VCaP (cell line): ENCODE data around the gene PTPRS.

Experiments used
- H3K27ac ChIP-seq: fragments of 450-650 bp; 2 replicates; pipeline ENCODE4 v1.5.1; 2017
- TF ChIP-seq, protein P1 (sequence below): fragments of 450-650 bp; conservative IDR thresholded peaks from 2 replicates; pipeline ENCODE4 v1.5.1; 2017; ENCODE audit warnings: mild to moderate bottlenecking, moderate library complexity

Gene PTPRS

DNA sequence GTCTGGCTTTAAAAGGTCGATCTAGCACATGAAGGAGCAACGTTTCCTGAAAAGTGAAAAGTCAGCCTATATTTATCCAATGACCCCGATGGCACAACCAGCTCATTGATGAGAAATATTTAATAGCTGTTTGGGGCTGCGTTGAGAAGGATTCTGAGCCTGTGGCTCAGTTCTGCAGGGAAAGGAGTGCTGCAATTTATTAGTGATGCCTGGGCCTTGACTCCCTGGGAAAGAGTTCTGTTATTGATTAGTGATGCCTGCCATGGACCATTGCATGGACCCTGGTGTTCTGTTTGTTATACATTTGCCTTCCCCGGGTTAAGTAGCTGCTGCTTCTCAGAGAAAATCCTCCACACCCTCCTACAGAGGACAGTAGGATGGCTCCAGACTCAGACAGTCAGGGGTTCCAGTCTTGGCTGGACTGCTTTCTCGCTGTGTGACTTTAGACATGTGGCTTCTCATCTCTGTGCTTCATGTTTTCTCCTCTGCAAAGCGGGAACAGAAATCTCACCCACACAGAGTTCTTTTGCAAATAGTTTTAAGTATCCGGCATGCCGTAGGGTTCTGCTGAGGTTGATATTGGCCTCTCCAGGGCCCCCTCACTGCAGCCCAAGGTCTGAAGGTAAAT lies 17.7 kb upstream of the PTPRS start:
- no peak overlapping the region for H3K27ac ChIP-seq
- TF ChIP-seq, protein P1, sequence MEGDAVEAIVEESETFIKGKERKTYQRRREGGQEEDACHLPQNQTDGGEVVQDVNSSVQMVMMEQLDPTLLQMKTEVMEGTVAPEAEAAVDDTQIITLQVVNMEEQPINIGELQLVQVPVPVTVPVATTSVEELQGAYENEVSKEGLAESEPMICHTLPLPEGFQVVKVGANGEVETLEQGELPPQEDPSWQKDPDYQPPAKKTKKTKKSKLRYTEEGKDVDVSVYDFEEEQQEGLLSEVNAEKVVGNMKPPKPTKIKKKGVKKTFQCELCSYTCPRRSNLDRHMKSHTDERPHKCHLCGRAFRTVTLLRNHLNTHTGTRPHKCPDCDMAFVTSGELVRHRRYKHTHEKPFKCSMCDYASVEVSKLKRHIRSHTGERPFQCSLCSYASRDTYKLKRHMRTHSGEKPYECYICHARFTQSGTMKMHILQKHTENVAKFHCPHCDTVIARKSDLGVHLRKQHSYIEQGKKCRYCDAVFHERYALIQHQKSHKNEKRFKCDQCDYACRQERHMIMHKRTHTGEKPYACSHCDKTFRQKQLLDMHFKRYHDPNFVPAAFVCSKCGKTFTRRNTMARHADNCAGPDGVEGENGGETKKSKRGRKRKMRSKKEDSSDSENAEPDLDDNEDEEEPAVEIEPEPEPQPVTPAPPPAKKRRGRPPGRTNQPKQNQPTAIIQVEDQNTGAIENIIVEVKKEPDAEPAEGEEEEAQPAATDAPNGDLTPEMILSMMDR = no peak

DNA sequence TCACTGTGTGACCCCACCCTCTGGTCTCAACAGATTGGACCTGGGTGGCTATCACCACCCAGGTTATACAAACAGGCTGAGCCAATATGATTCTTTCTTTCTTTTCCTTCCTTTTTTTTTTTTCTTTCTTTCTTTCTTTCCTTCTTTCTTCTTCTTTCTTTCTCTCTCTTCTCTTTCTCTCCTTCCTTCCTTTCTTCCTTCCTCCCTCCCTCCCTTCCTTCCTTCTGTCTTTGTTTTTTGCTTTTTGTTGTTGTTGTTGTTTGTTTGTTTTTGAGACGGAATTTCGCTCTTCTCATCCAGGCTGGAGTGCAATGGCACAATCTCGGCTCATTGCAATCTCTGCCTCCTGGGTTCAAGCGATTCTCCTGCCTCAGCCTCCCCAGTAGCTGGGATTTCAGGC lies 17.0 kb upstream of the PTPRS start:
- TF ChIP-seq, protein P1 = no peak
- H3K27ac ChIP-seq = no peak overlapping the region

DNA sequence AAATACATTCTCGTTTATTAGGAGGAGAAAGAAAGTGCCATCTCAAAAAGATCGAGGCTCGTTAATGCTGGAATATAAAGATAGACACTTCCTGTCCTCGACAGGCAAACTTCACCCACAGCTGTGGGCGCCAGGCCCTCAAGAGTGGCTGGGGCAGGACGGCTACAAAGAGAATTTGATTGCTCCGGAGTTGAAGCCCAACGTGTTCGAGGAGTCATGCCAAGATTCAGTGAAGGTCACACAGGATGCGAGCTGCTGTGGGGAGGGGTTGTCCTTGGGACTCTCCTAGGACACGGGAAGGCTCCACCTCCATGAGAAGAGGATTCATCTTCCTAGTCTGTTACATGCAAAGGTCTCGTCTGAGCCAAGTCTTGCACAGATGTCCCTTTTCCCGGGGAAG lies 16.3 kb upstream of the PTPRS start:
- TF ChIP-seq, protein P1 = no peak
- H3K27ac ChIP-seq = no peak overlapping the region

DNA sequence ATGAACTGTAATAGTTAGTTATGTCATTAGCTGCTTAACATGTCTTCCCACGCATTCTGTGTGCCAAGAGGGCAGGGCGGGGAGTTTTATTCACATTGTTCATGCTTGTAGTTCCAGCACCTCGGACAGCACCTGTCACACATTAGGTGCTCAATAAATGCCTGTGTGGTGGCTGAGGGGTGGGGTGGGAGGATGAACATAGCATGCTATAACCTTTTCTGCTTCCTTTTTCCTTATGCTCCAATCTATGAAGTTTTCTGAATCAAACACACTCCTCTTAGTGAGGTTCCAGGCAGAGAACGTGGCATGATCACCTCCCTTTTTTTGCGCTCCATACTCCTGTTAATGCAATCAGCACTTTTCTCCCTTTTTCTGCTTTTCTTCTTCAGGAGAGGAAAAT lies 15.8 kb upstream of the PTPRS start:
- H3K27ac ChIP-seq = no peak overlapping the region
- TF ChIP-seq, protein P1 = no peak

DNA sequence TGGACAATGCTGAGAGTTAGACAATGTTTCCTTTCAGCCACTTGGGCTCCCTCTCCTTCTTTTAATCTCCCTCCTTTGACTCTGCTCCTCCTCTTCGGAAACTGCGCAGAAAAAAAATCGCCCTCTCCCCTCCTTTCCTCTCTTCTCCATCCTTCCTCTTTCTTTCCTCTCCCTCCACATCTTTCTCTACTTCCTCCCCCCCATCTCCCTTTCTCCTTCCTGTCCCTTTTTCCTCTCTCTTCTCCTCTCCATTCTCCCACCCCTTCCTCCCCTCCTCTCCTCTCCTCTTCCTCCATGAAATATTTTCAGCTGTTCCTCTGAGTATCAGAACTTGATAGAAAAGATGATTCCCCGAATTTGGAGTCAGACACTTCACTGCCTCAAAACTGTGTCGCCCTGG lies 15.1 kb upstream of the PTPRS start:
- TF ChIP-seq, protein P1 = no peak
- no peak overlapping the region for H3K27ac ChIP-seq

DNA sequence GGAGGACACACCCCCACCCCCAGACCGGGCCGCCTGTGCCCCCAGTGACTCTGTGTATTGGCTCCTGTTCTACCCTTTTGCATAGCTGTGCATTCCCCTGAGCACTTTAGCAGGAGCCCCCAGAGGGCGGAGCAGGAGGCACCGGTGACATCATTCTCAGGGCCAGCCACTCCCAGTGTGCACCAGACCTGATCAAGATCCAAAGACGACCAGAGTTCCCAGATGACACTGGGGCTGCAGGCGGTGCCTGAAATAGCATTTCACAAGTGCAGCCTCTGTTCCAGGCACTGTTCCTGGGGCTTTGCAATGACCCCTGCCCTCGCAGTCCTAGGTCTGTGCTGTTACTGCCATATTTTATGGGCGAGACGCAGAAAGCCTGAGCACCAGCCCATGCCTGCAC lies 14.5 kb upstream of the PTPRS start:
- TF ChIP-seq, protein P1 = no peak
- H3K27ac ChIP-seq = no peak overlapping the region

DNA sequence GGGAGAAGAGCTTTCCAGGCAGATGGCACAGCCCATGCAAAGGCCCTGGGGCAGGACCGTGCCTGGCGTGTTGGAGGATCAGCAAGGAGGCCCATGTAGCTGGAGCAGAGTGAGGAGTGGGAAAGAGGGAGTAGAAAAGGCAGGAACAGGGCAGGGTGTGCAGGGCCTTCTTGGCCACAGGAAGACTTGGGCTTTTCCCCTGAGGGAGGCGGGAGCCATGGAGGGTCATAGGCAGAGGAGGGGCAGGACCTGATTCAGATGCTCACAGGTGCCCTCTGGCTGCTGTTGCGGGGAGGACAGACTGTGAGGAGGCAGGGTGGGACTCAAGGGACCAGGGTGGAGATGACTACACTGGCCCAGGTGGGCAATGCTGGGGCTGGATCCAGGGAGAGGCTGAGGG lies 13.8 kb upstream of the PTPRS start:
- H3K27ac ChIP-seq = no peak overlapping the region
- TF ChIP-seq, protein P1 = no peak; the same call in 1 of the 2 replicates
